Karpas-422 (cell line): ENCODE results near the gene DMRTA1. TPM values are rescaled to one million over a fixed set of nuclear protein-coding genes. Genes with fewer than 3 reads are reported as not detected.

Source experiments
- DNase-seq: peaks from one replicate; pipeline ENCODE4 v3.0.0-alpha.2; 2015
- H2AFZ ChIP-seq: fragments of 200-600 bp; sonication (generic); 2 replicates; pipeline ENCODE4 v1.6.1; 2014; ENCODE audit warnings: antibody characterized with exemption, low read length, mixed read lengths
- H3K27ac ChIP-seq: fragments of 200-600 bp; sonication (generic); 2 replicates; pipeline ENCODE4 v1.5.1; 2014; ENCODE audit warnings: mild to moderate bottlenecking, low read length, moderate library complexity
- H3K27me3 ChIP-seq: fragments of 200-600 bp; sonication (generic); 2 replicates; pipeline ENCODE4 v1.6.1; 2014; ENCODE audit warnings: low read length, mixed read lengths
- H3K36me3 ChIP-seq: fragments of 200-600 bp; sonication (generic); 2 replicates; pipeline ENCODE4 v1.6.1; 2014; ENCODE audit warnings: low read length, mixed read lengths; ENCODE audit not compliant: insufficient read depth
- H3K4me1 ChIP-seq: fragments of 200-600 bp; sonication (generic); 2 replicates; pipeline ENCODE4 v1.6.1; 2014; ENCODE audit warnings: mild to moderate bottlenecking, low read length, mixed read lengths
- H3K4me2 ChIP-seq: fragments of 200-600 bp; sonication (generic); 2 replicates; pipeline ENCODE4 v1.6.1; 2014; ENCODE audit warnings: low read length, low read depth, mild to moderate bottlenecking; ENCODE audit not compliant: poor library complexity, severe bottlenecking
- H3K4me3 ChIP-seq: fragments of 200-600 bp; sonication (generic); 2 replicates; pipeline ENCODE4 v1.5.1; 2014; ENCODE audit warnings: mild to moderate bottlenecking, antibody characterized with exemption, low read length, mixed read lengths
- H3K79me2 ChIP-seq: fragments of 200-600 bp; sonication (generic); 2 replicates; pipeline ENCODE4 v1.6.1; 2014; ENCODE audit warnings: mild to moderate bottlenecking, low read length, mixed read lengths
- H3K9ac ChIP-seq: fragments of 200-600 bp; sonication (generic); 2 replicates; pipeline ENCODE4 v1.6.0; 2014; ENCODE audit warnings: low read length
- H3K9me2 ChIP-seq: fragments of 200-600 bp; sonication (generic), shearing (Covaris generic); replicated peaks from 2 replicates; pipeline ENCODE4 v1.6.0; 2014; ENCODE audit warnings: mild to moderate bottlenecking, low read length, moderate library complexity; ENCODE audit not compliant: insufficient read depth
- H3K9me3 ChIP-seq: fragments of 300-700, 200-600 bp; sonication (generic); 2 replicates; pipeline ENCODE4 v1.6.1; 2014; ENCODE audit warnings: low read length, mixed read lengths
- H4K20me1 ChIP-seq: fragments of 200-600 bp; sonication (generic); 2 replicates; pipeline ENCODE4 v1.6.1; 2014; ENCODE audit warnings: mild to moderate bottlenecking, antibody characterized with exemption, low read length, low read depth; ENCODE audit not compliant: insufficient read depth
- total RNA-seq: library from RNA; depleted of rRNA; stranded (reverse); fragments of >200 nt; shearing (Covaris generic); gene quantifications from 2 replicates; pipeline ENCODE4 v1.2.3, GENCODE V29; 2014; ENCODE audit warnings: low replicate concordance; rRNA removed

Gene DMRTA1
- total RNA-seq = not detected in 2 replicates

- Histone ChIP-seq H3K79me2 (no peaks in the 10 kb centered on the region), H3K4me1 (no peaks in the 10 kb centered on the region), H3K9ac (no peak within 1 kb of the TSS), H3K36me3 (no peaks in the 10 kb centered on the region), H3K27me3 (no peaks in the 10 kb centered on the region), H2AFZ (no peak within 1 kb of the TSS), H3K4me3 (no peak within 1 kb of the TSS), H3K9me3 (no peaks in the 10 kb centered on the region), H3K9me2 (no peaks in the 10 kb centered on the region), H3K4me2 (no peak within 1 kb of the TSS), H4K20me1 (no peaks in the 10 kb centered on the region), H3K27ac (no peak within 1 kb of the TSS)
- no peak for DNase-seq
These were observed at the start of gene DMRTA1 for GRCh38 chr9:22446589-22446949. DMRTA1 (plus strand) TSS chr9:22446824; CDS start chr9:22447066, 242 bp downstream.

GRCh38 chr9:22401671-22402070 is 45.0 kb upstream of the DMRTA1 start:
- Histone ChIP-seq H3K36me3 (no peaks in the 10 kb centered on the region), H3K9ac (no peak overlapping the region), H2AFZ (no peak overlapping the region)

GRCh38 chr9:22405869-22406659 is 40.6 kb upstream of the DMRTA1 start:
- H3K36me3 ChIP-seq = no peaks in the 10 kb centered on the region
- H4K20me1 ChIP-seq = no peaks in the 10 kb centered on the region
- no peaks in the 10 kb centered on the region for H3K27me3 ChIP-seq
- H3K79me2 ChIP-seq = no peaks in the 10 kb centered on the region
- no peaks in the 10 kb centered on the region for H3K4me1 ChIP-seq
- H3K9me2 ChIP-seq = no peaks in the 10 kb centered on the region
- DNase-seq = no peak
- no peak overlapping the region for H2AFZ ChIP-seq
- H3K27ac ChIP-seq = no peak overlapping the region
- no peak overlapping the region for H3K4me2 ChIP-seq
- H3K9me3 ChIP-seq = no peaks in the 10 kb centered on the region
- no peak overlapping the region for H3K9ac ChIP-seq
- no peak overlapping the region for H3K4me3 ChIP-seq

More at GRCh38 chr9:22401671-22402070, 45.0 kb upstream of the DMRTA1 start:
- H3K79me2 ChIP-seq = no peaks in the 10 kb centered on the region
- no peaks in the 10 kb centered on the region; the same call in 1 of the 2 replicates for H3K9me2 ChIP-seq
- H4K20me1 ChIP-seq = no peaks in the 10 kb centered on the region
- no peak overlapping the region for H3K4me2 ChIP-seq
- no peak overlapping the region for H3K4me3 ChIP-seq
- H3K27me3 ChIP-seq = no peaks in the 10 kb centered on the region
- no peak for DNase-seq
- H3K27ac ChIP-seq = no peak overlapping the region
- H3K9me3 ChIP-seq = no peaks in the 10 kb centered on the region
- H3K4me1 ChIP-seq = no peaks in the 10 kb centered on the region

GRCh38 chr9:22413884-22414283 is 32.7 kb upstream of the DMRTA1 start:
- H3K27ac ChIP-seq = no peak overlapping the region
- H3K4me3 ChIP-seq = no peak overlapping the region
- no peaks in the 10 kb centered on the region for H3K36me3 ChIP-seq
- no peaks in the 10 kb centered on the region for H3K9me2 ChIP-seq
- no peaks in the 10 kb centered on the region for H3K9me3 ChIP-seq
- H3K9ac ChIP-seq = no peak overlapping the region
- H3K4me1 ChIP-seq = no peaks in the 10 kb centered on the region
- H2AFZ ChIP-seq = no peak overlapping the region
- no peak for DNase-seq
- no peak overlapping the region for H3K4me2 ChIP-seq
- no peaks in the 10 kb centered on the region for H3K27me3 ChIP-seq
- no peaks in the 10 kb centered on the region for H4K20me1 ChIP-seq
- H3K79me2 ChIP-seq = no peaks in the 10 kb centered on the region

- H4K20me1 ChIP-seq = no peaks in the 10 kb centered on the region
- DNase-seq = no peak
- H3K27me3 ChIP-seq = no peaks in the 10 kb centered on the region
- H3K79me2 ChIP-seq = no peaks in the 10 kb centered on the region
- H3K4me2 ChIP-seq = no peak overlapping the region
- no peaks in the 10 kb centered on the region for H3K4me1 ChIP-seq
- no peak overlapping the region for H3K27ac ChIP-seq
- H3K9me2 ChIP-seq = no peaks in the 10 kb centered on the region
- H3K36me3 ChIP-seq = no peaks in the 10 kb centered on the region
- H2AFZ ChIP-seq = no peak overlapping the region
- H3K9me3 ChIP-seq = no peaks in the 10 kb centered on the region
- no peak overlapping the region for H3K9ac ChIP-seq
- no peak overlapping the region for H3K4me3 ChIP-seq
These were observed 30.5 kb upstream of the DMRTA1 start for GRCh38 chr9:22415941-22416691.

- Histone ChIP-seq H3K9me2 (no peaks in the 10 kb centered on the region), H3K4me2 (no peak overlapping the region), H2AFZ (no peak overlapping the region), H3K4me1 (no peaks in the 10 kb centered on the region), H3K79me2 (no peaks in the 10 kb centered on the region), H3K36me3 (no peaks in the 10 kb centered on the region), H3K9me3 (no peaks in the 10 kb centered on the region), H3K9ac (no peak overlapping the region), H3K27me3 (no peaks in the 10 kb centered on the region), H4K20me1 (no peaks in the 10 kb centered on the region), H3K4me3 (no peak overlapping the region), H3K27ac (no peak overlapping the region)
- DNase-seq = no peak
These were observed 29.9 kb upstream of the DMRTA1 start for GRCh38 chr9:22416692-22417060.

GRCh38 chr9:22423566-22423965 is 23.1 kb upstream of the DMRTA1 start:
- H3K9me2 ChIP-seq = no peaks in the 10 kb centered on the region
- H3K9ac ChIP-seq = no peak overlapping the region
- H4K20me1 ChIP-seq = no peaks in the 10 kb centered on the region
- no peak overlapping the region for H3K4me2 ChIP-seq
- H3K4me3 ChIP-seq = no peak overlapping the region
- H3K36me3 ChIP-seq = no peaks in the 10 kb centered on the region
- no peaks in the 10 kb centered on the region for H3K9me3 ChIP-seq
- no peak for DNase-seq
- no peaks in the 10 kb centered on the region for H3K27me3 ChIP-seq
- no peaks in the 10 kb centered on the region for H3K4me1 ChIP-seq
- H3K27ac ChIP-seq = no peak overlapping the region
- H3K79me2 ChIP-seq = no peaks in the 10 kb centered on the region
- H2AFZ ChIP-seq = no peak overlapping the region

GRCh38 chr9:22424616-22425015 is 22.0 kb upstream of the DMRTA1 start:
- Histone ChIP-seq H3K4me1 (no peaks in the 10 kb centered on the region), H3K9ac (no peak overlapping the region), H2AFZ (no peak overlapping the region), H3K4me3 (no peak overlapping the region), H3K9me2 (no peaks in the 10 kb centered on the region), H3K27me3 (no peaks in the 10 kb centered on the region), H3K9me3 (no peaks in the 10 kb centered on the region), H3K4me2 (no peak overlapping the region), H3K36me3 (no peaks in the 10 kb centered on the region), H4K20me1 (no peaks in the 10 kb centered on the region), H3K79me2 (no peaks in the 10 kb centered on the region), H3K27ac (no peak overlapping the region)
- no peak for DNase-seq
